Endodermal cell (in vitro differentiated cells): ENCODE results near the gene DYNC1H1. TPM values are rescaled to one million over a fixed set of nuclear protein-coding genes. Genes with fewer than 3 reads are reported as not detected.

Source experiments
- DNase-seq: peaks from one replicate; pipeline ENCODE4 v3.0.0-alpha.2; 2017
- H3K27ac ChIP-seq: 2 replicates; pipeline ENCODE4 v1.5.1; 2013; ENCODE audit warnings: mild to moderate bottlenecking, low read depth, low read length, moderate library complexity
- H3K27me3 ChIP-seq: 2 replicates; pipeline ENCODE4 v1.6.1; 2013; ENCODE audit warnings: mild to moderate bottlenecking, low read length, moderate library complexity; ENCODE audit not compliant: insufficient read depth, control insufficient read depth, poor library complexity, severe bottlenecking
- H3K36me3 ChIP-seq: 2 replicates; pipeline ENCODE4 v1.7.0; 2013; ENCODE audit warnings: mild to moderate bottlenecking, low read length, moderate library complexity; ENCODE audit not compliant: control insufficient read depth, insufficient read depth
- H3K4me1 ChIP-seq: one replicate; pipeline ENCODE4 v1.7.0; 2013; ENCODE audit warnings: low read length; ENCODE audit not compliant: control insufficient read depth, insufficient read depth
- H3K4me3 ChIP-seq: 2 replicates; pipeline ENCODE4 v1.5.1; 2013; ENCODE audit warnings: mild to moderate bottlenecking, low read length, moderate library complexity
- H3K9ac ChIP-seq: 2 replicates; pipeline ENCODE4 v1.6.1; 2013; ENCODE audit warnings: mild to moderate bottlenecking, low read length, moderate library complexity; ENCODE audit not compliant: poor library complexity, severe bottlenecking; ENCODE audit errors: extremely low read depth
- H3K9me3 ChIP-seq: 2 replicates; pipeline ENCODE4 v1.6.1; 2013; ENCODE audit warnings: mild to moderate bottlenecking, low read length, moderate library complexity; ENCODE audit not compliant: control insufficient read depth
- H3K27ac Mint-ChIP-seq: 2 replicates; pipeline ENCODE4 v1.8.0; 2020; ENCODE audit warnings: mixed read lengths
- H3K27me3 Mint-ChIP-seq: 2 replicates; pipeline ENCODE4 v1.8.0; 2021; ENCODE audit warnings: mild to moderate bottlenecking, mixed read lengths; ENCODE audit not compliant: insufficient read depth
- H3K36me3 Mint-ChIP-seq: 2 replicates; pipeline ENCODE4 v1.8.0; 2020; ENCODE audit warnings: low read depth, mixed read lengths
- H3K4me1 Mint-ChIP-seq: 2 replicates; pipeline ENCODE4 v1.8.0; 2020; ENCODE audit warnings: mixed read lengths
- H3K4me3 Mint-ChIP-seq: 2 replicates; pipeline ENCODE4 v1.8.0; 2020; ENCODE audit warnings: mild to moderate bottlenecking, moderate library complexity, mixed read lengths
- H3K9me3 Mint-ChIP-seq: 2 replicates; pipeline ENCODE4 v1.8.0; 2020; ENCODE audit warnings: mild to moderate bottlenecking, mixed read lengths
- CTCF ChIP-seq: fragments of 200-600 bp; sonication (generic); conservative IDR thresholded peaks from 2 replicates; pipeline ENCODE4 v1.5.0; 2021; ENCODE audit warnings: antibody characterized with exemption, mild to moderate bottlenecking
- WGBS, 2 experiments: methylation state at CpG; one replicate each; pipeline versions ENCODE4 v1.1.5 to v1.1.7; 2013; ENCODE audit warnings: missing lambda C conversion rate in 2 of 2, mixed read lengths in 1 of 2; ENCODE audit not compliant: insufficient coverage in 1 of 2, insufficient read length in 1 of 2; 5-methylcytosine and 5-hydroxymethylcytosine counted together
- total RNA-seq, 2 donors: library from RNA; stranded (reverse); fragmentation: NEBNext Ultra II Directional in 1 of 2; extraction: Animal tissue kit (Norgen Biotek cat#: 25700) in 1 of 2; gene quantifications; 2 replicates in 1 of 2; 3 replicates in 1 of 2; pipeline ENCODE4 v1.2.1, GENCODE V29; 2021

The DYNC1H1 gene
- total RNA-seq, 2 donors from 2014 or later: 438 to 443 TPM

- H3K9ac ChIP-seq: no peak overlapping the region
- DNase-seq: no peak
- Mint-ChIP-seq H3K4me3 (no peak overlapping the region), H3K27me3 (peaks cover 2% of the 10 kb centered on the region), H3K9me3 (no peaks in the 10 kb centered on the region), H3K36me3 (no peaks in the 10 kb centered on the region), H3K4me1 (peaks cover 4% of the 10 kb centered on the region), H3K27ac (no peak overlapping the region)
- peaks cover 6% of the 10 kb centered on the region for H3K27me3 ChIP-seq
- TF ChIP-seq CTCF: no peak
- H3K4me1 ChIP-seq: no peaks in the 10 kb centered on the region
- 85 to 93% methylated on average over 3 to 8 of the region's 8 CpGs for WGBS, 2 experiments
- no peak overlapping the region for H3K27ac ChIP-seq
- H3K36me3 ChIP-seq: no peaks in the 10 kb centered on the region
- H3K9me3 ChIP-seq: no peaks in the 10 kb centered on the region
- no peak overlapping the region for H3K4me3 ChIP-seq
Measured at GRCh38 chr14:101953151-101953550, 11.2 kb upstream of the DYNC1H1 start.

DNA sequence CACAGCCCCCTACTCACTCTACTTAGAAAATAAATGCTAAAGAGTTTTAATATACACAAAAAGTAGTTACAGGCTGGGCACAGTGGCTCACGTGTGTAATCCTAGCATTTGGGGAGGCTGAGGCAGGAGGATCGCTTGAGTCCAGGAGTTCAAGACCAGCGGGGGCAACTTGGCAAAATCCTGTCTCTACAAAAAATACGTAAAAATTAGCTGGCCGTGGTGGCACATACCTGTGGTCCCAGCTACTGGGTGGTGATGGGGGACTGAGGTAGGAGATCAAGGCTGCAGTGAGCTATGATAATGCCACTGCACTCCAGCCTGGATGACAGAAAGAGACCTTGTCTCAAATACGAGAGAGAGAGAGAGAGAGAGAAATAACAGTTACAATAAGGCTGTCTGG is 9.9 kb upstream of the DYNC1H1 start:
- Mint-ChIP-seq H3K27me3 (peaks cover 5% of the 10 kb centered on the region), H3K9me3 (no peaks in the 10 kb centered on the region), H3K4me3 (no peak overlapping the region), H3K4me1 (no peaks in the 10 kb centered on the region), H3K36me3 (no peaks in the 10 kb centered on the region), H3K27ac (no peak overlapping the region)
- TF ChIP-seq CTCF: no peak
- no peaks in the 10 kb centered on the region for H3K4me1 ChIP-seq
- H3K27me3 ChIP-seq: peaks cover 9% of the 10 kb centered on the region
- DNase-seq: no peak
- H3K36me3 ChIP-seq: no peaks in the 10 kb centered on the region
- no peak overlapping the region for H3K27ac ChIP-seq
- no peaks in the 10 kb centered on the region for H3K9me3 ChIP-seq
- WGBS, 2 experiments: 87% methylated on average over 6 of the region's 6 CpGs
- H3K4me3 ChIP-seq: no peak overlapping the region
- H3K9ac ChIP-seq: no peak overlapping the region

- H3K9ac ChIP-seq: no peak overlapping the region
- Mint-ChIP-seq H3K4me1 (peaks cover 6% of the 10 kb centered on the region), H3K27ac (no peak overlapping the region), H3K36me3 (no peaks in the 10 kb centered on the region), H3K27me3 (peaks cover 9% of the 10 kb centered on the region), H3K9me3 (no peaks in the 10 kb centered on the region), H3K4me3 (no peak overlapping the region)
- no peak for TF ChIP-seq CTCF
- 84 to 90% methylated on average over 21 to 34 of the region's 34 CpGs for WGBS, 2 experiments
- no peaks in the 10 kb centered on the region for H3K4me1 ChIP-seq
- H3K4me3 ChIP-seq: no peak overlapping the region
- no peaks in the 10 kb centered on the region for H3K9me3 ChIP-seq
- no peak for DNase-seq
- H3K36me3 ChIP-seq: no peaks in the 10 kb centered on the region
- no peak overlapping the region for H3K27ac ChIP-seq
- peaks cover 9% of the 10 kb centered on the region for H3K27me3 ChIP-seq
Measured at GRCh38 chr14:101955695-101956161, 8.6 kb upstream of the DYNC1H1 start.
